Stimulated activated CD8-positive, alpha-beta memory T cell treated with anti-CD3 and anti-CD28 coated beads, Interleukin-7, amount 100 ng/mL, for 1 hour (primary cell): Measurements from ENCODE around the gene B4GALNT4.
"Not testable (repeated sequence)": the region's sequence is repeated elsewhere in the genome, so short reads cannot be mapped to it uniquely, and the experiment has no call there.

Source experiments
- DNase-seq, 2 donors: peaks; one replicate each; pipeline ENCODE4 v3.0.0-alpha.2; 2020; ENCODE audit warnings: low read depth in 2 of 2

B4GALNT4 gene, protein sequence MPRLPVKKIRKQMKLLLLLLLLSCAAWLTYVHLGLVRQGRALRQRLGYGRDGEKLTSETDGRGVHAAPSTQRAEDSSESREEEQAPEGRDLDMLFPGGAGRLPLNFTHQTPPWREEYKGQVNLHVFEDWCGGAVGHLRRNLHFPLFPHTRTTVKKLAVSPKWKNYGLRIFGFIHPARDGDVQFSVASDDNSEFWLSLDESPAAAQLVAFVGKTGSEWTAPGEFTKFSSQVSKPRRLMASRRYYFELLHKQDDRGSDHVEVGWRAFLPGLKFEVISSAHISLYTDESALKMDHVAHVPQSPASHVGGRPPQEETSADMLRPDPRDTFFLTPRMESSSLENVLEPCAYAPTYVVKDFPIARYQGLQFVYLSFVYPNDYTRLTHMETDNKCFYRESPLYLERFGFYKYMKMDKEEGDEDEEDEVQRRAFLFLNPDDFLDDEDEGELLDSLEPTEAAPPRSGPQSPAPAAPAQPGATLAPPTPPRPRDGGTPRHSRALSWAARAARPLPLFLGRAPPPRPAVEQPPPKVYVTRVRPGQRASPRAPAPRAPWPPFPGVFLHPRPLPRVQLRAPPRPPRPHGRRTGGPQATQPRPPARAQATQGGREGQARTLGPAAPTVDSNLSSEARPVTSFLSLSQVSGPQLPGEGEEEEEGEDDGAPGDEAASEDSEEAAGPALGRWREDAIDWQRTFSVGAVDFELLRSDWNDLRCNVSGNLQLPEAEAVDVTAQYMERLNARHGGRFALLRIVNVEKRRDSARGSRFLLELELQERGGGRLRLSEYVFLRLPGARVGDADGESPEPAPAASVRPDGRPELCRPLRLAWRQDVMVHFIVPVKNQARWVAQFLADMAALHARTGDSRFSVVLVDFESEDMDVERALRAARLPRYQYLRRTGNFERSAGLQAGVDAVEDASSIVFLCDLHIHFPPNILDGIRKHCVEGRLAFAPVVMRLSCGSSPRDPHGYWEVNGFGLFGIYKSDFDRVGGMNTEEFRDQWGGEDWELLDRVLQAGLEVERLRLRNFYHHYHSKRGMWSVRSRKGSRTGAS

DNA sequence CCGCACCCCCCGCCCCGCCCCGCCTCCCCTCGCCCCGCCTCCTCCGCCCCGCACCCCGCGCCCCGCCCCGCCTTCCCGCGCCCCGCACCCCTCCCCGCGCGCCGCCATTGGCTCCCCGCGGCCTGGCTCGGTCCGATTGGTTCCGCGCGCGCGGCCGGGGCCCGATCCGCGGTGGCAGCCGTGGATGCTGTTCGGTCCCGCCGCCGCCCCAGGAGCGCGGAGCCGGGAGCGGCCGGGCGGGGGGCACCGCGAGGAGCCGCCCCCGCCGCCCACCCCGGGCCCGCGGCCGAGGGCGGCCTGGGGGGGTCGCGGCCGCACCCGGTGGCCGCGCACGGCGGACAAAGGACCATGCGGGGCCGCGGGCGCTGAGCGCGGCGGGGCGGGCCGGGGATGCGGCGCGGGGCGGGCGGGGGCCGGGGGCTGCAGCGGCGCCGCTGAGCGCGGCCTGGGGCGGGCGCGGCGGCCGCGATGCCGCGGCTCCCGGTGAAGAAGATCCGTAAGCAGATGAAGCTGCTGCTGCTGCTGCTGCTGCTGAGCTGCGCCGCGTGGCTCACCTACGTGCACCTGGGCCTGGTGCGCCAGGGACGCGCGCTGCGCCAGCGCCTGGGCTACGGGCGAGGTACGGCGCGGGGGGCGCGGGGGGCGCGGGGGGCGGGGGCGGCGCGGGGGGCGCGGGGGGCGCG lies at the start of gene B4GALNT4:
B4GALNT4 (plus strand) TSS at position 164 of the 683 bp plus-strand sequence; CDS start at position 469, 305 bp downstream.
- no peak for DNase-seq

- DNase-seq, result not testable (repeated sequence)
These were observed 49.4 kb upstream of the B4GALNT4 start for GRCh38 chr11:319888-320273.

DNA sequence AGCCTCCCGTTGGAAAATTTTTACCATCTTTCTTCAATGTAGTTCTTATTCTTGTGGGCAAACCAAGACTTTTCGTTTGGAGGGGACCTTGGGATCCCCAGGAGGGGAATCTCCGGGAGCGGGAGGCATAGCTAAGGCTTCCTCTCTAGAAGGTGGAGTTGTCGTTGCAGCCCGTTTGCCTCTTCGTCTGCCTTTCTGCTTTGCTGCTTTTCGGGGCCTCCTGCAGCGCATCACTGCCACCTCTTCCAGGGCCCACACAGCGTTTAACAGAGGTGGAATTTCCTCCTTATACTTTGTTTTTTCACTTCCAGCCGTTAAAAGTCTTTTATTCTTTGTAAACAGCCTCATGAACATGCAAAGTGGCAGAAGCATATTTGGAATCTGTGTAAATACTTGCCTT lies 45.1 kb upstream of the B4GALNT4 start:
- DNase-seq, result no peak

GRCh38 chr11:324593-325517 lies 44.4 kb upstream of the B4GALNT4 start:
- not testable (repeated sequence) for DNase-seq

GRCh38 chr11:325796-326591 lies 43.3 kb upstream of the B4GALNT4 start:
- DNase-seq, result no peak

- DNase-seq, result no peak
These were observed 42.8 kb upstream of the B4GALNT4 start for GRCh38 chr11:326592-326841.

DNA sequence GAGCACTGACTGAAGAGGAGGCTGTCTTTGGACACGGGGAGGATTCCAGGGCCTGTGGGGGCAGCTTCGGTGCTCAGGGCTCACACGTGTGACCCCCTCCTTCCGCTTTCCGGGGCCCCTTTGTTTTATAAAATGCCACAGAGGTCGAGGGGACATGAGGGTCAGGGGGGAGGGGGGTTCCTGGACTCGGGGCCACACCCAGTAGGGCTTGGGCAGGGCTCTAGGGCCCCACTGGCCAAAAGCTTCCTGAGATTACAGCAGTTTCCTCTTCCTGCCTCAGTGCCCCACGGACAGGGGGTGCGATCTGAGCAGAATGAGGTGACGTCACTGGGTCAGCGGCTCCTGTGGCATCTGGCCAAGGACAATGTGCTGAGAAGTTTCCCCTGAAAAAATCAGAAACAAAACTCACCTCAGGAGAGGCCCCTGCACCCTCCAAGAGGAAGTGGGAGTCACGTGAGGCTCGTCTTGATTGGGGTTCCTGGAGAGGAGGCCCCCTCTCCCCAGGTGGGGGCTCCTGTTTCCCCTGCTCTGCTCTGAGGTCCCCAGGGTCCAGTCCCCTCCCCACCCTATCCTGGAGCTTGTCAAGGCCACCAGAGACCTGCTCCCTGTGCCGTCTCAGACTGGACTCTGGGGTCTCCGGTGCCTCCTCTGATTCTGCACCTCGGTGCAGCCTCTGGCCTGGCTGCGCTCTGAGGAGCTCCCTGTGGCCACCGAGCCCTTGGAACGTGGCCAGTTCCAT lies 42.3 kb upstream of the B4GALNT4 start:
- DNase-seq, result no peak

DNA sequence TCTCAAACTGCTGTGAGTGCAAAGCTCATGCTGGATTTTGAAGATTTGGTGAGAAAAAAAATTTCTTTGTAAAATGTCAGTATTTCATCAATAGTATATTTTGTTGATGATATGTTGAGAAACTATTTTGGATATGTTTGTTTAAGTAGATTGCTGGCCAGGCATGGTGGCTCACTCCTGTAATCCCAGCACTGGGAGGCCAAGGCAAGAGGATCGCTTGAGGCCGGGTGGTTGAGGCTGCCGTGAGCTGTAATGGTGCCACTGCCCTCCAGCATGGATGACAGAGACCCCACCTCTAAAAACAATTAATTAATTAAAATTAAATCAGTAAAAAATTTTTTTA lies 41.7 kb upstream of the B4GALNT4 start:
- no peak for DNase-seq

GRCh38 chr11:328012-328411 lies 41.3 kb upstream of the B4GALNT4 start:
- DNase-seq, result no peak

DNA sequence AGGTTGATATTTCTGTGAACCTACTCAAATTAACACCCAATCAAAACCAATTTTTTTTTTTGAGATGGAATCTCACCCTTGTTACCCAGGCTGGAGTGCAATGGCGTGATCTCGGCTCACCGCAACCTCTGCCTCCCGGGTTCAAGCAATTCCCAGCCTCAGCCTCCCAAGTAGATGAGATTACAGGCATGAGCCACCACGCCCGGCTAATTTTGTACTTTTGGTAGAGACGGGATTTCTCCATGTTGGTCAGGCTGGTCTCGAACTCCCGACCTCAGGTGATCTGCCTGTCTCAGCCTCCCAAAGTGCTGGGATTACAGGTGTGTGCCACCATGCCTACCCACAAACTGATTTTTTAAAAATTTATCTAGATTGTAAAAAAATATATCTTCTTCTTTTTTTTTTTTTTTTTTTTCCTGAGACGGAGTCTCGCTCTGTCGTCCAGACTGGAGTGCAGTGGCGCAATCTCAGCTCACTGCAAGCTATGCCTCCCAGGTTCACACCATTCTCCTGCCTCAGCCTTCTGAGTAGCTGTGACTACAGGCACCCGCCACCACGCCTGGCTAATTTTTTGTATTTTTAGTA lies 40.7 kb upstream of the B4GALNT4 start:
- DNase-seq, result not testable (repeated sequence)

DNA sequence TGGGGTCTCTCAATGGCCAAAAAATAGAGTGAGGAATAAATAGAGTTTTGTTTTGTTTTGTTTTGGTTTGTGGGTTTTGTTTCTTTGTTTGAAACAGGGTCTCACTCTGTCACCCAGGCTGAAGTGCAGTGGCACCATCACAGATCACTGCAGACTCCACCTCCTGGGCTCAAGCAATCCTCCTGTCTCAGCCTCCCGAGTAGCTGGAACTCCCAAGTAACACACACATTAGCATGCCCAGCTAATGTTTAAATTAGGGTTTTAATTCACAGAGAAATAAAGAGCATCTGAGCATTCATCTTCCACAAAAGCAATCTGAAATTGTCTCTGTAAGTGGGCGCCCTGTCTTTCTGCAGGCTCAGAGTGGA lies 39.4 kb upstream of the B4GALNT4 start:
- DNase-seq, result no peak

GRCh38 chr11:330307-330693 lies 39.0 kb upstream of the B4GALNT4 start:
- no peak for DNase-seq

DNA sequence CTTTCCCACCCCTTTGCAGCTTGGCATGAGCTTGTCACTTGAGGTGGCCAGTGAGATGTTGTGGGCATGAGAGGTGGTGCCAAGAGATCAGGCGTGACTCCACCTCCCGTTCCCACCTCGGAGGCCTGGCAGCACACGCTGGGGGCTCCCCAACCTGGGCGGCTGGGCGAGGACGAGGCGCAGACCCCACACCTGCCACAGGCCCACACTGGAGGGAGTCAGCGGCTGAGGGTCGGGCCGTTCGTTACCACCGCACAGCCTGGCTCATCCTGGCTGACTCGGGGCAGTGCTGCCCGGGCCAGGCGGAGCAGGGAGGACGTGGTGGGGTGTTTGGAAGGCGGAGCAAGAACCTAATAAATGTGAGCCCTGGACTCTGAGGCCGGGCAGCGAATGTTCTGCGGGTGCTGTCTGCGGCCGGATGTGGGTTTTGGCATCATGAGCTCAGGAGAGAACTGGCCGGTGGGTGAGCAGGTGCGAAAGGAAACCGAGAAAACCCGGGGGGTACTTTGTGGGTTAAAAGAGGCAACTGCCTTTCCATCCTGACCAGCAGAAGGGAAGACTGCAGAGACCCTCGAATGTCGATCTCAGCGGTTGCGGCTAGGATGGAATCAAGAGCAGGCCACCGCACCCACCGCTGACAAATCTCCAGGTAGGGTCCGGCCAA lies 38.5 kb upstream of the B4GALNT4 start:
- DNase-seq, result no peak

- DNase-seq, result no peak
These were observed 37.8 kb upstream of the B4GALNT4 start for GRCh38 chr11:331358-332060.

DNA sequence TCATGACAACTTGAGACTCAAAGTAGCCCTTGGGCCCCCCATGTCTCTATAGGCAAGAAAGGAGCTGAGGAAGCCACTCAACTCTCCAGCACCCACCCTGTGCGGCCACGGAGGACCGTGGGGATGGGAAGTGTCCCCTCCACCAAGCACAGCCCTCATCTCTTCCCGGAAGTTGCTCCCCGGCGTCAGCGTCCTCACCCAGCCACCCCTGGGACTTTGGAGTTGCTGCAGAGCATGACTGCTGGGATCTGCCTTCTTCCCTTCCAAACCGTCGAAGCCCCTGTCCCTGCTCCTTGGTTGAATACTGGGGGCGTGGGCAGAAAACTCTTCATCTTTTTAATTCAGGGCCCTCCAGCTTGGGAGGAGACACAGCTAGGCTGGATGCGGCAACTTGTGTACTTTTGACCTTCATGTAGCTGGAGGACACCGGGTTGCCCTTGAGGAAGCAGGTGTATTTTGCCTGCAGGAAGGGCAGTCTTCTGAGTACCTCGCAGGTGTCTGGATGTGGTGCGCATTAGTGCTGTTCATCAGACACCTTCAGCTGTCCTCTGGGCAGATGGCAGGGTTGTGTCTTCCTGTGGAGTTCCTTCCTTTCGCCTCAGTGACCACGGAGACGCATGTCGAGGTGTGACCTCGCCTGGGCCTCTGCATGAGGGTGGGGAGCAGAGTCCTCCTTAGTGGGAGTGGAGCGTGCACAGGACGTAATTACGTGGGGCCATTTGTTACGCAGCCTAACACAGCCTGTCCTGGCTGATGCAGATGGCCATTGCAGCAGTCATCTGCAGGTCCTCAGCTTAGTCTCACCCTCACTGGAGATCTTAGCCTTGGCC lies 36.4 kb upstream of the B4GALNT4 start:
- no peak for DNase-seq

DNA sequence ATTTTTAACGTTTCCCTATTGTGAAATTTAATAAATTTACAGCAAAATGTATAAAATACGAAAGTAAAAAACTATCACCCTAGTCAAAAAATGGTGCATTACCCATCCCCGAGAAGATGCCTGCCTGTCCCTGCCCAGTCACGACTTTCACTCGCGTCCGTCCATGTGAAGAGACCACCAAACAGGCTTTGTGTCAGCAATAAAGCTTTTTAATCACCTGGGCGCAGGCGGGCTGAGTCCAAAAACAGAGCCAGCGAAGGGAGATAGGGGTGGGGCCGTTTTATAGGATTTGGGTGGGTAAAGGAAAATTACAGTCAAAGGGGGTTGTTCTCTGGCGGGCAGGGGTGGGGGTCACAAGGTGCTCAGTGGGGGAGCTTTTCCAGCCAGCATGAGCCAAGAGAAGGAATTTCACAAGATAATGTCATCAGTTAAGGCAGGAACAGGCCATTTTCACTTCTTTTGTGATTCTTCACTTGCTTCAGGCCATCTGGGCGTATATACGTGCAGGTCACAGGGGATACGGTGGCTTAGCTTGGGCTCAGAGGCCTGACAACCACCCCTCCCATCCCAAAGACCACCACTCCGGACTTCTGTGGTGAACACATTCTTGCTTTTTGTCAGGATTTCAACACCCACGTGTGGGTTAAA lies 35.6 kb upstream of the B4GALNT4 start:
- not testable (repeated sequence) for DNase-seq
